HEK293 (cell line): ENCODE data around the gene PADI3.

Experiments used
- AEBP2 ChIP-seq: fragments of 450-650 bp; formaldehyde crosslinking; IDR thresholded peaks from 2 replicates; pipeline ENCODE4 v1.5.1; 2016; ENCODE audit warnings: missing biosample characterization, missing genetic modification characterization, borderline replicate concordance
- GLI2 ChIP-seq: fragments of 450-650 bp; formaldehyde crosslinking; IDR thresholded peaks from 2 replicates; pipeline ENCODE4; 2017; ENCODE audit warnings: missing biosample characterization, missing genetic modification characterization, low read depth, borderline replicate concordance
- MEIS1 ChIP-seq: sonication (generic); formaldehyde crosslinking; IDR thresholded peaks from 2 replicates; pipeline ENCODE4 v1.8.1; 2022; ENCODE audit warnings: missing genetic modification reagents, mild to moderate bottlenecking, borderline replicate concordance
- ZBTB11 ChIP-seq: fragments of 450-650 bp; formaldehyde crosslinking; conservative IDR thresholded peaks from 2 replicates; pipeline ENCODE4 v1.5.1; 2016; ENCODE audit warnings: low read depth, missing biosample characterization, missing genetic modification characterization
- ZNF132 ChIP-seq: fragments of 450-650 bp; formaldehyde crosslinking; IDR thresholded peaks from 2 replicates; pipeline ENCODE4 v1.5.1; 2017; ENCODE audit warnings: missing biosample characterization, missing genetic modification characterization, borderline replicate concordance
- ZNF148 ChIP-seq: fragments of 450-650 bp; formaldehyde crosslinking; IDR thresholded peaks from 2 replicates; pipeline ENCODE4 v1.5.0; 2017; ENCODE audit warnings: missing biosample characterization, missing genetic modification characterization, borderline replicate concordance
- ZNF211 ChIP-seq: fragments of 450-650 bp; formaldehyde crosslinking; IDR thresholded peaks from 2 replicates; pipeline ENCODE4 v1.5.1; 2016; ENCODE audit warnings: low read depth, missing biosample characterization, missing genetic modification characterization
- ZNF214 ChIP-seq: fragments of 450-650 bp; formaldehyde crosslinking; IDR thresholded peaks from 2 replicates; pipeline ENCODE4 v1.5.1; 2017; ENCODE audit warnings: missing biosample characterization, mild to moderate bottlenecking, missing genetic modification characterization, borderline replicate concordance
- ZNF302 ChIP-seq: fragments of 450-650 bp; formaldehyde crosslinking; IDR thresholded peaks from 2 replicates; pipeline ENCODE4 v1.5.1; 2016; ENCODE audit warnings: missing biosample characterization, missing genetic modification characterization, low read depth
- ZNF324 ChIP-seq: fragments of 450-650 bp; formaldehyde crosslinking; IDR thresholded peaks from 2 replicates; pipeline ENCODE4 v1.5.1; 2016; ENCODE audit warnings: missing biosample characterization, missing genetic modification characterization
- ZNF354C ChIP-seq: fragments of 450-650 bp; formaldehyde crosslinking; IDR thresholded peaks from 2 replicates; pipeline ENCODE4 v1.5.1; 2016; ENCODE audit warnings: missing biosample characterization, missing genetic modification characterization, low read depth, borderline replicate concordance
- ZNF398 ChIP-seq: fragments of 450-650 bp; formaldehyde crosslinking; IDR thresholded peaks from 2 replicates; pipeline ENCODE4 v1.5.1; 2017; ENCODE audit warnings: missing biosample characterization, missing genetic modification characterization
- ZNF426 ChIP-seq: fragments of 450-650 bp; formaldehyde crosslinking; IDR thresholded peaks from 2 replicates; pipeline ENCODE4 v1.5.1; 2017; ENCODE audit warnings: missing biosample characterization, missing genetic modification characterization, mild to moderate bottlenecking, inconsistent platforms, moderate library complexity
- ZNF514 ChIP-seq: fragments of 450-650 bp; formaldehyde crosslinking; IDR thresholded peaks from 2 replicates; pipeline ENCODE4 v1.5.1; 2016; ENCODE audit warnings: missing biosample characterization, missing genetic modification characterization
- ZNF580 ChIP-seq: fragments of 450-650 bp; formaldehyde crosslinking; IDR thresholded peaks from 2 replicates; pipeline ENCODE4 v1.5.1; 2016; ENCODE audit warnings: missing biosample characterization, missing genetic modification characterization
- ZNF610 ChIP-seq: fragments of 450-650 bp; formaldehyde crosslinking; IDR thresholded peaks from 2 replicates; pipeline ENCODE4 v1.5.1; 2016; ENCODE audit warnings: missing biosample characterization, missing genetic modification characterization, borderline replicate concordance
- ZNF670 ChIP-seq: fragments of 450-650 bp; formaldehyde crosslinking; IDR thresholded peaks from 2 replicates; pipeline ENCODE4 v1.5.1; 2016; ENCODE audit warnings: missing biosample characterization, missing genetic modification characterization, low read depth
- ZNF692 ChIP-seq: fragments of 450-650 bp; formaldehyde crosslinking; IDR thresholded peaks from 2 replicates; pipeline ENCODE4 v1.5.1; 2016; ENCODE audit warnings: missing biosample characterization, missing genetic modification characterization
- ZNF701 ChIP-seq: fragments of 450-650 bp; formaldehyde crosslinking; IDR thresholded peaks from 2 replicates; pipeline ENCODE4 v1.5.1; 2016; ENCODE audit warnings: missing biosample characterization, missing genetic modification characterization
- ZNF707 ChIP-seq: fragments of 450-650 bp; formaldehyde crosslinking; IDR thresholded peaks from 2 replicates; pipeline ENCODE4 v1.5.1; 2016; ENCODE audit warnings: missing biosample characterization, missing genetic modification characterization
- ZNF76 ChIP-seq: fragments of 450-650 bp; formaldehyde crosslinking; IDR thresholded peaks from 2 replicates; pipeline ENCODE4; 2016; ENCODE audit warnings: low read depth, missing biosample characterization, missing genetic modification characterization, borderline replicate concordance
- ZNF830 ChIP-seq: fragments of 450-650 bp; IDR thresholded peaks from 2 replicates; pipeline ENCODE4 v1.5.0; 2018; ENCODE audit warnings: missing biosample characterization, missing genetic modification characterization, low read depth, mild to moderate bottlenecking, moderate library complexity
- ZSCAN18 ChIP-seq: fragments of 450-650 bp; formaldehyde crosslinking; IDR thresholded peaks from 2 replicates; pipeline ENCODE4 v1.5.1; 2016; ENCODE audit warnings: missing biosample characterization, missing genetic modification characterization
- ZSCAN5A ChIP-seq: fragments of 450-650 bp; formaldehyde crosslinking; IDR thresholded peaks from 2 replicates; pipeline ENCODE4 v1.5.1; 2016; ENCODE audit warnings: missing biosample characterization, missing genetic modification characterization

PADI3 gene

GRCh38 chr1:17212487-17213121, 36.3 kb upstream of the PADI3 start (continued):
- peak; percentile 76 for TF ChIP-seq ZNF324 (tag by site-specific recombination)
- TF ChIP-seq MEIS1 (CRISPR knock-in tag), result no peak
- no peak; the same call in 1 of the 2 replicates for TF ChIP-seq ZNF610 (tag by site-specific recombination)
- TF ChIP-seq ZNF580 (tag by site-specific recombination), result no peak
- no peak for TF ChIP-seq ZNF214
- TF ChIP-seq ZNF426 (tag by site-specific recombination), result no peak
- no peak for TF ChIP-seq ZNF670 (tag by site-specific recombination)
- no peak for TF ChIP-seq ZNF830 (tag by site-specific recombination)
- no peak for TF ChIP-seq ZNF701 (tag by site-specific recombination)
- TF ChIP-seq ZNF148 (tag by site-specific recombination), result no peak
- TF ChIP-seq ZNF692, result peak; percentile 100
- TF ChIP-seq ZNF302, result no peak
- TF ChIP-seq ZNF514 (tag by site-specific recombination), result no peak
- no peak for TF ChIP-seq ZNF707 (tag by site-specific recombination)
- no peak for TF ChIP-seq ZNF354C (tag by site-specific recombination)
- TF ChIP-seq ZNF398 (tag by site-specific recombination), result peak; percentile 82
- TF ChIP-seq ZBTB11 (tag by site-specific recombination), result no peak
- TF ChIP-seq ZNF76 (tag by site-specific recombination), result peak; percentile 43; the same call in 1 of the 2 replicates
- TF ChIP-seq ZNF132, result no peak
- TF ChIP-seq GLI2 (tag by site-specific recombination), result no peak
- no peak for TF ChIP-seq ZNF211
- TF ChIP-seq AEBP2 (tag by site-specific recombination), result no peak
- TF ChIP-seq ZSCAN18 (tag by site-specific recombination), result no peak
- no peak for TF ChIP-seq ZSCAN5A (tag by site-specific recombination)
